GM19043 (cell line): ENCODE results near the gene MSRB2.
"Not testable (repeated sequence)": the region's sequence is repeated elsewhere in the genome, so short reads cannot be mapped to it uniquely, and the experiment has no call there.

Experiments
- ATAC-seq: cut with Tn5 transposase; IDR thresholded peaks from one replicate; pipeline ENCODE4 v1.9.1; 2021; ENCODE audit warnings: low read depth; ENCODE audit not compliant: unreplicated experiment

Gene MSRB2

DNA sequence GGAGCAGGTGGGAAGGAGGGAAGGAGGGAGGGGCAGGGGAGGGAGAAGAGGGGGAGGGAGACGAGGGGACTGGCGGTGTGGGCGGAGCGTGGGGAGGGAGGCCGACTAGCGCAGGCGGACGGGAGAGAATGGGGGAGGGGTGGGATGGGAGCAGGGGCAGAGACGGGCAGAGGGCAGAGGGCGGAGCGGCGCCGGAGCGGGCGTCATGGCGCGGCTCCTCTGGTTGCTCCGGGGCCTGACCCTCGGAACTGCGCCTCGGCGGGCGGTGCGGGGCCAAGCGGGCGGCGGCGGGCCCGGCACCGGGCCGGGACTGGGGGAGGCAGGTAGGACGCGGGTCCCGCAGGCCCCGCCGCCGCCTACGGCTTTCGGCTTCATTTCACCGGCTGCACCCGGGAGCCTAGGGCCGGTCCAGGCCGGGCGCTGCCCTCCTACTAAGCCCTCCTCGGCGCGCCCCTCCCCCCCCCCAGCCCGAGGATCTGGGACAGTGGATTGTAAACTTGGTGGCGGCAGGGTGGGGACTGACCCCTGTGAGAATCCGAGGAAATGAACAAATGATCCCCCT lies at the start of gene MSRB2:
TSS of gene MSRB2 (plus strand) at position 176 of the 562 bp plus-strand sequence. CDS start at position 206, 30 bp downstream.
- peak; percentile 76 for ATAC-seq

DNA sequence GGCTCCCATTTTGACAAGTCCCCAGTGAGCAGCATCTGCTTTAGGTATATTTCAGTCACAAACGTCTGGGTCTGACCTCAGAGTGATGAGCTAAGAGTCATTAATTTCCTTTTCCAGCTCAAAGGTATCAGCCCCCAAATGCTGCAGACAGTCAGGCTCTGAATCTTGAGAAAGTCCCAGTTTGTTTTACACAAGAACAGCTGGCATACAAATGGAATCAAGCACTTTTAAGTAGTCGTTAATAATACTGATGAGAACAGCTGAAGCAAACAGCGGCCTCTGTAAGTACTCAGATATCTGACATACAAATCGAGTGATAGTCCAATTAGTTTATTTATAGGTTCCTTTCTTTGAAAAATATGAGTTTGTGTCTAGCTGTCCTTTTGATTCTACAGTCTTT lies 49.4 kb upstream of the MSRB2 start:
- ATAC-seq: no peak

DNA sequence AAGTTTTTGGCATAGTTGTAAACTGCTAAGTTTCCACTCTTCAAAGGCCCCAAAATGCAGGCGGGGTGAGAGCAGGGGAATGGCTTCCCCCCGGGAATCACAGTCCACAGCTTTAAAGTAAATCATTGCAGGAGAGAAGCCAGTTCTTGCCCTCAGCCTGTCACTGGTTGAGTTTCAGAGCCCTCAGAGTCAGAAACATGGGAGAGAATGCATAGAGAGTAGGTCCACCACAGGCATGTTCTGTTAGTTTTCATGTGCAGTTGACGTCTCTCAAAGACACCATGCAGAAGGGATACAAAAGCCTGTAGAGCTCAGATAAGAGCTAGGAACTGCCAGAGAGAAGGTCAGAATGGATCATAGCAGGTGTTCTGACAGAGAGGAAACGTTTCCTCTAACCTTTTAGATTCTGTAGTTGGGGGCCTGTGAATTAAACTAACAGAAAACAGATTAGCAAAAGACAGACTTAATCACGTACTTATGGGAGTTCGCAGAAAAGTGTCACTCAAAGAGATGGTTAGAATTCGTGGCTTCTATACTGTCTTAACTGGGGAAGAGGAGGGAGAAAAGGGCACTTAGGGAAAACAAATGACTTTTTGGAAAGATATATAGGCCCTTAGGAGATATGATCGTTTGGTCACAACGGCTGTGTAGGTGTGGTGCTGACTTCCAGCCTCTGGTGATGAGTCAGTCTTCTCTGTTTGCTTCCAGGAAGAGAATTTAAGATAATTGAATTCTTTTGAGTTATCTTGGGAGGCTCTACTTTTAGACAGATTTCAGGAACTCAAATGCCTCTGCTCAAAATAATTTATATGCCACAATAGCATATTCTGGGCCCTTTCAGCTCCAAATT lies 48.0 kb upstream of the MSRB2 start:
- ATAC-seq: no peak

DNA sequence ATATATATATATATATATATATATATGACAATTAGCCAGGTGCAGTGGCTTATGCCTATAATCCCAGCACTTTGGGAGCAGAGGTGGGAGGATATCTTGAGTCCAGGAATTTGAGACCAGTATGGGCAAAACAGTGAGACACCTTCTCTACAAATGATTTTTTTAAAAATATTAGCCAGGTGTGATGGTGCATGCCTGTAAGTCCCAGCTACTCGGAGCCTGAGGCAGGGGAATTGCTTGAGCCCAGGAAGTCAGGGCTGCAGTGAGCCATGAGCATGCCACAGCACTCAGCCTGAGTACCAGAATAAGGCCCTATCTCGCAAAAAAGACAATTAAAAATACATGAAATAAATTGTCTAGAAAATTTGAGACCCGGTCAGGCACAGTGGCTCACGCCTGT lies 47.2 kb upstream of the MSRB2 start:
- no peak for ATAC-seq

DNA sequence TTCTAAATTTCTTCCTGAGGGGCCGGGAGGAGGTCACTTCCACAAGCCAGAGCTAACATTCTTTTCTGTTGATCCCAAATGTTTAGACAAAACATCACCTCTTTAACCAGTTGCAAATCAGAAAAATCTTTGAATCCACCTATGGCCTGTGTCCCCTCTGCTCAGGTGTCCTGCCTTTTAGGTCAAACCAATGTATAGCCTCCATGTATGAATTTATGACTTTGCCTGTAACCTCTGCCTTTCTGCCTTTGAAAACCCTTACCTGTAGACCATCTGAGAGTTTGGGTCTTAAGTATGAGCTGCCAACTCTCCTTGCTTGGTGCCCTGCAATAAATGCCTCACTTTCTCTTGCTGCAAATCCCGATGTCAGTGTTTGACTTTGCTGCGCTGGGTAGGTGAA lies 44.1 kb upstream of the MSRB2 start:
- ATAC-seq: no peak

DNA sequence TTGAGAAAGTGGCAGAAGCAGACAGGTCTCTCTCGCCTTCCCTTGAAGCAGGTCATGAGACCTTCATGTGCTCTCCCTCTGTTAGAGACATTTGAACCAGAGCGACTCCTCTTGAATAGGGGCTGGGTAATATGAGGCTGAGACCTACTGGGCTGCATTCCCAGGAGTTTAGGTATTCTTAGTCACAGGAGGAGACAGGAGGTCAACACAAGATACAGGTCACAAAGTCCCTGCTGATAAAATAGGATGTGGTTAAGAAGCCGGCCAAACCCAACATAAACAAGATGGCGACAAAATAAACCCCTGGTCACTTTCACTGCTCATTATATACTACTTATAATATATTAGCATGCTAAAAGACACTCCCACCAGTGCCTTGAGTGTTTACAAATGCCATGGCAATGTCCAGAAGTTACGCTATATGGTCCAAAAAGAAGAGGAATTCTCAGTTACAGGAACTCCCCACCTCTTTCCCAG lies 43.5 kb upstream of the MSRB2 start:
- no peak for ATAC-seq

DNA sequence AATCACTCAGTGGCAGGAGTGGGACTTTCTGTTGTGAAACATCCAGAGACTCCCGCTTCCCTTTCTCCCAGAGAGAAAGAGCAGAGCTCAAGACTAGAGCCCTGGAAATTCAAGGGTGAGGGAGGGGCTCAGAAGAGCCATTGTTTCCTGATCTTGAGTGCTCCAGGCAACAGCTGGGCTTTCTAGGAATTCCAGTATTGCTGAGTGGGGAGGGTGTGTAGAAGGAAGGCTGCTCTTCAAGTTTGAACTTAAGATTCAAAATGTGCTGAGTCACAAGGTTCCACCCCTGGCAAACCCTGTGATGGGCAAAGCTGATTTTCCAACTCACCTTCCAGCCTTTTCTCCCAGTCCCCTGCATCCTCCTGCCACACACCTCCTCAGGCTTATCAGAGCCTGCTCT lies 42.3 kb upstream of the MSRB2 start:
- no peak for ATAC-seq

DNA sequence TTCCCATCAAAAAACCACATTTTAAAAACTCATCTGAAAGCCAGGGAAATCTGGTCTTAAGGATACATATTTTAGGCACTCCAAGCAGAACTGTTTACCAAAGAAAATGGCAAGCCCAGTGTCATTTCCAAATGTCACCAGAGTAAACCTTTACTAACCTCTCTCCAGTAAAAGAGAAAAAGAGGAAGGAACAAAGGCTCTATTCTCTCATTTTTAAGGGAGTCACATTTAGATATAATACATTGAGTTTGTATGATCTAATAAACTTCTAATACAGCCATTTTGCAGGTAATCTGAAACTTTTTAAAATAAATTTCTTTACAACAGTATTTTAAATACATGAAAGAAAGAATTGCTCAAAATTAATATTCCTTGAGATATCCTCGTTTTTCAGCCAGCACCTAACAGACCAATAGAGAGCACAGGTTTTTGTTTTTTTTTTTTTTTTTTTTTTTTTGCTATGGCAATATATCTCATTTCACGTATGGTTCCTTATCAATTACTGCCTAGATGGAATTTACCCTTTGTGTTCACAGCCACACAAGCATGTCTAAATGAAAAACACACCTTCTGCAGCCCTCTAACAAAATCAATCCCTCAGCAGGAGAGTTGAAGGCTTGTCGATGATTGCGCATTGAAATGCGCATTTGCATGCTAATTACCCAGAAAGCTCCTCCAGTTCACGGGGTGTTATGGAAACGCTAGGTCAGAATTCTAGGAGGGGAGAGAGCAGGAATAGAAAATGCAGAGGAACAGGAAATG lies 39.8 kb upstream of the MSRB2 start:
- ATAC-seq: no peak

DNA sequence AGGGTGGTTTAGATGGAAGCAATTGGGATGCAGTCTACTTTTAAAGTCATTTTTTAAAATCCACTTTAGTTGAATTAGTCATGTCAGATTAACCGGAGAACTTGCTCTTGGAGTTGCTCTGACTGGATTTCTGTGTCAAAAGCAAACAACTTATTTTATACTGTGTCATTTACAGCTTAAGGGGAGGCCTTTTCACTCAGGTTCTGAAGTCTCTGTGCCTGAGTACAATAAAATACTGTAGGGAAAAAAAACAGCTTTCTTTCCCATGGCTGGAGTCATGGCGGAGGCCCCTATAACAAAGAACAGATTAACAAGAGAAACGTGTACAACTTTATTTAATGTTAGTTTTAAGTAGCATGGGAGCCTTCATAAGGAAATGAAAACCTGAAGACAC lies 39.2 kb upstream of the MSRB2 start:
- ATAC-seq: no peak

DNA sequence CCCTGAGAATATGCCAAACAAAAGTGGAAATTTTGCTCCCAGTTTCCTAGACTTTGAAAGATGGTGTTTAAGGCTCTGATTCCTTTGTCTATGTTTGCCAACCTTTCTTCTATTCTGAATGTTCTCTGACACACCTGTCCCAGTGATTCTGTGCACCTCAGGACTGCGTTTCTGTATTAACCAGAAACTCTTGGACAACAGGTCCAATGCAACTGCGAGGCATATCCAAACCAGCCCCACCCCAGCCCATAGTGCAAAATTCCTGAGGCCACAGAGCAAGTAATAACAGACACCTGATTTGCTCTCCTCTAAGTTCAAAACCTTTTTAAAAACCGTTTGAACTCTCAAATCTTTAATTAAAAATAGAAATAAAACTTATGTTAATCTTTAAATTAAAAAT lies 37.0 kb upstream of the MSRB2 start:
- no peak for ATAC-seq

DNA sequence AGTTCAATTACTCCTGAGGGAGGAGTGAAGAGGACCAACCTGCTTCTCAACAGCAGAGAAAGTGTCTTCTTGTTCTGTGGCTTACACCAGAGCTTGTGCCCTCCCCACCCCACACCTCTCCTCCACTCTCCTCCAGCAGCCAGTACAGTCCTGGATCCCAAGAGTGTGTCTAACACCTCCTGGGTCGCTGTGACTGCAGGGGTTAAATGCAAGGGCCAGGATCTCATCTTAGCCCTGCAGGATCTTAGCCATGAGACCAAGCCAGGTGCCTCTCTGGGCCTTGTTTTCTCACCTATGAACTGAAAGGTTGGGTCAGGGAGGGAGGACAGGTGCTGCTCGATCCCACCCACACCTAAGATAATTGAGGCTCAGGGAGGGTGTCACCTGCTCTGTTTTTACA lies 34.5 kb upstream of the MSRB2 start:
- ATAC-seq: no peak

DNA sequence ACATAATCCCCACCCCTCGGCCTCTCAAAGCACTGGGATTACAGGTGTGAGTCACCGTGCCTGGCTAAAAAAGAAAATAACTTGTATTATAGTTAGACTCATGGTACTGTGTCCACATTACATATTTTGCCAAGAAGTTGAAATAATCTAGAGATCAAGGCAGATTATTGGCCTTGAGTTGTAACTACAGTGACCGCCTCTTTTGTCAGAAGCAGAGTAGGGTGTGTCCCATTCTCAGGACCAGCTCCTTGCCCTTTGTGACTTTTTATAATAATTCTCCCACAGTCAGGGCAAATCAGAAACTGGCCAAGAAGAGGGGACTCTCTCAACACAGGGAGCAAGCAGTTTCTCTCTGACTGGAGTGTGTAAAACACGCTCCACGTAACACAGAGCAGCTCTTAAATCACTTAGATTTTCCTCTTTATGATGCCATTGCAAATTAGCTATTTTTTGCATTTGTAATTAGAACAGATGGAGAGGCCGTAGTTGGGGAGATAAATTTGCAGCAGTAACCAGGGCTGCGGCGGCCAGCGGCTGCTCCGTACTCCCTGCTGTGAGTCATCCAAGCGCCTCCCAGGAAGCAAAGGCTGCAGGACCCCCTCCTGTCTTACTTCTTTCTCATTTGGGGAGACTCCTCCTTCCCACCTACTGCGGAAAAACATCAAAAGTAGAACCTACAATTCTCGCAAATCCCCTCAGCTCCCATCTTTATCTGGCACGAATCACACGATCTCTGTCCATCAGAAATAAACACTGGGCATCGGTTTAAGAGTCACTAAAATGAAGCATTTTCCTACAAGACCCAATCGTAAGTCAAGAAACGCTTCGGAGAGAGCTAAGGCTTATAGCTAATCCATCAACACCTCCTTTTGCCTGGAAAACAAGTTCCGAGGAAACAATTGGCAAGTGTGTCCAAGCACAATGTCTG lies 32.1 kb upstream of the MSRB2 start:
- ATAC-seq: no peak

DNA sequence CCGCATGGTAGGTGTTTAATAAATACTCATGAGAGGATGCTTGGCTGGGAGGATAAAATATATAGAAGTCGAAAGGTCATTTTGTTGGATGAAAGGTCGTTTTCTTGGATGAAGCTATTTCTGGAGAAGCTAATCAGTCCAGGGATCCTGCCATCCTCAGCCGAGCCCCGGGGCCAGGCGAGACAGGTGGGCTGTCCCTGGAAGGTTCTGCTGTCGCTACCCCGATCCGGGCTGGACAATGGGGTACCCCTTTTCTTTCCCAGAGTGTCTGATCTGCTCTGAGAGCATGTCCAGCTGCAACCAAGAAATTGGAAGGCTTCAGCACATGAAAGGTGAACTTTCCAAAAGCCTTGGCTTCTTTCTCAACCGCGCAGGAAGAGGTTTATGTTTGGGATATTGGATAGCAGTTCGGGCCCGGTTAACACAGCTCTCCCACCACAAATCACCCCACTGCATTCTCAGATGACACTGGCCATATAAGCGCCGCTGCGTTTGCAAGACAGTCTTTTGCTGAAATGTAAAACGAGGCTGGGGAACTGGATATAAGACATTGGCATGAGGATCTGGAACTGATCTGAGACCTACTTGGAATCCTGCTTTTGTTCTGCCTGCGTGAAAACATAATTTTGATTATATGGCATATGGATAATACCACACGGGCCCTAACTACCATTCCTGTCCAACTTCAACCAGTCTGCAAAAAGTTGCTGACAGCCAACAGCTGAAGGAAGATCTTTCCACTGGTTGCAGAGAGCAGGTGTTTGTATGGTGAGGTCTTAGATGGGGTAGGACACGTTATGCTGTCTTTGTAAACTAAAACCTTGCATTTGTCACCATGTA lies 31.2 kb upstream of the MSRB2 start:
- ATAC-seq: no peak

DNA sequence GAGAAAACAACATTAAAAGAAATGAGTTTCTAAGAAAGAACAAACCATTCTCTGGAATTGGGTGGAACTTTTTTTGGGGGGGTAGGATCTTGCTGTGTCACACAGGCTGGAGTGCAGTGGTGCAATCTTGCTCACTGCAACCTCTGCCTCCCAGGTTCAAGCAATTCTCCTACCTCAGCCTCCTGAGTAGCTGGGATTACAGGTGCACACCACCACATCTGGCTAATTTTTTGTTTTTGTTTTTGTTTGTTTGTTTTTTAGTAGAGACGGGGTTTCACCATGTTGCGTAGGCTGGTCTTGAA lies 30.6 kb upstream of the MSRB2 start:
- ATAC-seq: not testable (repeated sequence)

DNA sequence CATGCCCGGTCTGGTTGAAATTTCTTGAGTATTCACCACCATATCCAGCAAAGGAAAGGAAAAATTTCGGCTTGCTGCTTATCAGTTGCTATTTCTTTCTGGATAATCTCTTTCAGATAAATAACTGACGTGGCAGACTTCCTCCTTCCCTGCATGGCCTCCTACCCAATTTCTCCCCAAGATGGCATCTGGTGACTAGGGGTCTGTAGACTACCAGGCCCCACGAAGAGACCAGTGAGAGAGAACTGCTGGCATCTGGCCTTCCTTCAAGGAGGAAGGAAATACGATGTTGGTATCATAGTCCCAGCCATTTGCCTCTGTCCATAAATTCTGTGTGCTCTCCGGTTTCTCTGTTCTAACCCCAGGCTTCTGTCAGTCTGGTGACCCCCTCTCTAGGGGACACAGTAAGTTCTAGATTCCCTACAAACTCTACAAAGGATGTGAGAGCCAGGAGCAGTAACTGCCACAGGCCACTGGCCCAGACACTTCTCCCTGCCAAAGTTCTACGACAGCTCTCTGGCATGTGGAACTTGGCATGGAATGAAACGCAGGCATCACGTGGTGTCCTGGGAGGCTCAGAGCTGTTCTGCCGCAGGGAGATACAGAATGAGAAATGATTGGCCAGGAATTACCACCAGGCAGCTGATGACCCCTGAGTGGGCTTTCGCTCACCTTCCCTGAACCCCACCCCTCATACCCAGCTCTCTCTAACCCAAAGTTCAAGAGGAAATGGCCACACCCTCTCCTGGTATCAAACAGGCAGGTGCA lies 30.0 kb upstream of the MSRB2 start:
- no peak for ATAC-seq

DNA sequence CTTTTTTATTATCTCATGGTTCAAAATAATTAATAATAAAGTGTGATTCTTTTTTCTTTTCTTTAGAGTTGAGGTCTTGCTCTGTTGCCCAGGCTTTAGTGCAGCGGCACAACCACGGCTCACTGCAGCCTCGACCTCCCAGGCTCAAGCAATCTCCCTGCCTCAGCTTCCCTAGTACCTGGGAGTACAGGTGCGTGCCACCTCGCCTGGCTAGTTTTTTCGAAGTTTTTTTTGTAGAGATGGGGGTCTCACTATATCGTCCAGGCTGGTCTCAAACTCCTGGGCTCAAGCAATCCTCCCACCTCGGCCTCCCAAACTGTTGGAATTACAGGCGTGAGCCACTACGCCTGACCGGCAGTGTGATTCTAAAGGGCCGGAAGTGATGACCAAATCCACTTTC lies 28.0 kb upstream of the MSRB2 start:
- no peak for ATAC-seq

DNA sequence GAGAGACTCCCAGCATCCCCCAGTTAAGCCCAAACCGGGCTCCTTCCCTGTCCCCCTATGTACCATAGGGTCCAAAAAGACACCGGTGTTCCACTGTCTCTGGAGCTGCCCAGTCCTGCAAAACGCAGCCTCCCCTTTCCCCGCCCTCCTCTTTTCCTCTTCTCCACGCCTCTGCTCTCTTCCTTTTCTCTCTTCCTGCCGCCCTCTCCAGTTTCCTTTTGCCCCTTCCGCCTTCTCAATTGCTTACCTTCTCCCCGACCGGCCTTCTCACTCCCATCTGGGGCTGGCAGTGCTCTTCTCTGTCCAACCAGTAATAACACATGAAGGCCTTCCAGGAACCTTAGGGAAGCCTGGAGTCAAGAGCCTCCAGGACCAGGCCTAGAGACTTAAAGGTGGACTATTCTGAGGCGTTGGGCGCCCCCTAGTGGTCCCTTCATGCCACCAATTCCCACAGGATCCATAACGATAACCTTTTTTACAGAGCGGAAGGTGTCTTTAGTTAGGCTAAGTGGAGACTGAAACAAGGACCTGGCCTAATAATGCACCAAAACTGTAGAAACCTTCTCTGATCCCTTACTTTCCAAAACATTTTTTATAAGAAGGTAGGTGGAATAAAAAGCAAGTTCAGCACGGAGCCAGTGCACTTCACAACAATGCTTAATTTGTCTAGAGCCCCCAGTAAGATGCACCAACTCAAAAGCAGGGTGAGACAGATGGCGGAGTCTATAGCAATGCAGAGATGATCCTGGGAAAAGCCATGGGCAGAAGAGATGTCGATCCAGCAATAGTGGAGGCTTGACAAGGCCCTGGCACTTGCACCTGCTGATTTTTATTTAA lies 27.2 kb upstream of the MSRB2 start:
- no peak for ATAC-seq
